HCT116 (cell line): Measurements from ENCODE around the gene FRMPD4. TPM values are rescaled to one million over a fixed set of nuclear protein-coding genes. Genes with fewer than 3 reads are reported as not detected.

Experiments
- ATAC-seq: fragments of 200-7000 bp; cut with Tn5 transposase; 2 replicates; pipeline ENCODE4 v1.9.1; 2020; ENCODE audit warnings: mild to moderate bottlenecking, moderate library complexity
- BruUV-seq: library from RNA; stranded (reverse); fragments of 400-500 nt; replicated peaks from 2 replicates; lab custom pipeline; 2021; lab: Mats Ljungman, UMichigan
- CTCF ChIA-PET: fragments of 300-600 bp; sonication (Branson Sonifier 250); formaldehyde crosslinking; loops from one replicate; lab custom pipeline; 2021; ENCODE audit warnings: antibody characterized with exemption; lab: Charles Lee
- POLR2A ChIA-PET: fragments of 300-600, 350-600 bp; sonication (Branson Sonifier 250); formaldehyde crosslinking; loops from one replicate; lab custom pipeline; 2021; ENCODE audit warnings: antibody characterized with exemption; lab: Charles Lee
- RAD21 ChIA-PET, 2 experiments: fragments of 300-600 bp; sonication (Branson Sonifier 250); formaldehyde crosslinking; loops; one replicate each; lab custom pipeline; 2023; ENCODE audit warnings: low total read pairs in 2 of 2; ENCODE audit not compliant: uncharacterized antibody in 2 of 2, unreplicated experiment in 2 of 2, low non-redundant PET in 1 of 2; lab: Charles Lee
- DNase-seq: peaks from one replicate; pipeline ENCODE4 v3.0.0-alpha.2; 2010; ENCODE audit warnings: low read depth, low spot score
- H2AFZ ChIP-seq: fragments of 200-600 bp; shearing (Covaris generic), sonication (generic); 2 replicates; pipeline ENCODE4 v1.6.1; 2017; ENCODE audit warnings: low read depth, mixed run types, mixed read lengths, antibody characterized with exemption, low read length; ENCODE audit not compliant: poor library complexity, severe bottlenecking
- H3K27ac ChIP-seq: 2 replicates; pipeline ENCODE4 v1.5.1; 2012; ENCODE audit warnings: low read depth, low read length
- H3K27me3 ChIP-seq: fragments of 200-600 bp; sonication (generic); 2 replicates; pipeline ENCODE4 v1.6.1; 2016; ENCODE audit warnings: mixed run types, low read length, mixed read lengths; ENCODE audit not compliant: insufficient read depth
- H3K36me3 ChIP-seq, 2 experiments: fragments of 200-500 bp in 1 of 2; fragments of 200-600 bp in 1 of 2; sonication (Bioruptor generic) in 1 of 2; sonication (generic) in 1 of 2; 2 replicates each; pipeline versions ENCODE4 v1.5.1 to v1.6.1; 2014 to 2016; ENCODE audit warnings: low read length in 2 of 2, inconsistent platforms in 1 of 2, mixed read lengths in 1 of 2, mixed run types in 1 of 2; ENCODE audit not compliant: insufficient read depth in 2 of 2, control insufficient read depth in 1 of 2
- H3K4me1 ChIP-seq, 2 experiments: fragments of 200-600 bp in 1 of 2; sonication (generic) in 1 of 2; 2 replicates each; pipeline versions ENCODE4 v1.5.1 to v1.6.1; 2012 to 2017; ENCODE audit warnings: low read length in 2 of 2, inconsistent platforms in 1 of 2, mild to moderate bottlenecking in 1 of 2, mixed read lengths in 1 of 2, mixed run types in 1 of 2, moderate library complexity in 1 of 2; ENCODE audit not compliant: insufficient read depth in 2 of 2, control insufficient read depth in 1 of 2
- H3K4me2 ChIP-seq: fragments of 200-600 bp; sonication (generic); 2 replicates; pipeline ENCODE4 v1.6.1; 2017; ENCODE audit warnings: mixed run types, low read length, mixed read lengths
- H3K4me3 ChIP-seq, 2 experiments: fragments of 200-600 bp in 1 of 2; sonication (generic) in 1 of 2; replicated peaks in 1 of 2; 2 replicates each; pipeline ENCODE4 v1.5.1; 2011 to 2016; ENCODE audit warnings: low read length in 2 of 2, control low read depth in 1 of 2, low read depth in 1 of 2, mild to moderate bottlenecking in 1 of 2, mixed read lengths in 1 of 2, mixed run types in 1 of 2
- H3K79me2 ChIP-seq: fragments of 200-600 bp; sonication (generic); 2 replicates; pipeline ENCODE4 v1.6.1; 2017; ENCODE audit warnings: mild to moderate bottlenecking, mixed run types, low read length, moderate library complexity, mixed read lengths; ENCODE audit not compliant: insufficient read depth
- H3K9ac ChIP-seq: fragments of 200-600 bp; sonication (generic); 2 replicates; pipeline ENCODE4 v1.6.1; 2016; ENCODE audit warnings: low read length, mixed read lengths
- H3K9me2 ChIP-seq: fragments of 200-600 bp; sonication (generic), shearing (Covaris generic); 2 replicates; pipeline ENCODE4 v1.6.1; 2017; ENCODE audit warnings: mixed run types, mild to moderate bottlenecking, moderate library complexity; ENCODE audit not compliant: insufficient read depth
- H3K9me3 ChIP-seq, 2 experiments: fragments of 200-500 bp in 1 of 2; fragments of 200-600 bp in 1 of 2; sonication (Bioruptor generic) in 1 of 2; sonication (generic) in 1 of 2; 2 replicates each; pipeline ENCODE4 v1.6.1; 2014 to 2017; ENCODE audit warnings: low read length in 2 of 2, mixed read lengths in 2 of 2, inconsistent platforms in 1 of 2, low read depth in 1 of 2, mild to moderate bottlenecking in 1 of 2, mixed run types in 1 of 2, moderate library complexity in 1 of 2; ENCODE audit not compliant: control insufficient read depth in 1 of 2, insufficient read depth in 1 of 2
- H4K20me1 ChIP-seq: fragments of 200-600 bp; sonication (generic), shearing (Covaris generic); 2 replicates; pipeline ENCODE4 v1.6.1; 2017; ENCODE audit warnings: mixed run types, mild to moderate bottlenecking, moderate library complexity; ENCODE audit not compliant: insufficient read depth
- CBX3 ChIP-seq: IDR thresholded peaks from 2 replicates; pipeline ENCODE4 v1.6.1; 2012; ENCODE audit warnings: low read depth
- intact Hi-C: fragments of 100-400 bp; cut with micrococcal nuclease; formaldehyde crosslinking; loops from 2 replicates; pipeline ENCODE4 v1.10.0; 2022
- total RNA-seq: library from RNA; stranded (reverse); gene quantifications from one replicate; pipeline ENCODE4 v1.2.1, GENCODE V29; 2021; ENCODE audit not compliant: unreplicated experiment
- TF ChIP-seq, protein P1 (sequence below), 3 experiments: fragments of 200-600 bp in 1 of 3; sonication (generic) in 1 of 3; IDR thresholded peaks in 2 of 3; conservative IDR thresholded peaks in 1 of 3; 2 replicates each; pipeline ENCODE4 v1.5.1; 2012 to 2017; ENCODE audit warnings: low read depth in 2 of 3, low read length in 2 of 3, antibody characterized with exemption in 1 of 3, borderline replicate concordance in 1 of 3, control low read depth in 1 of 3, mild to moderate bottlenecking in 1 of 3, mixed read lengths in 1 of 3, mixed run types in 1 of 3, moderate library complexity in 1 of 3; ENCODE audit not compliant: insufficient read depth in 1 of 3
- TF ChIP-seq, protein P2 (sequence below): IDR thresholded peaks from 2 replicates; pipeline ENCODE4 v1.6.1; 2011; ENCODE audit warnings: mild to moderate bottlenecking, low read length, moderate library complexity; ENCODE audit not compliant: insufficient replicate concordance; ENCODE audit errors: extremely low read depth

The FRMPD4 gene
- total RNA-seq, 1 experiment from 2014 or later: not detected

DNA sequence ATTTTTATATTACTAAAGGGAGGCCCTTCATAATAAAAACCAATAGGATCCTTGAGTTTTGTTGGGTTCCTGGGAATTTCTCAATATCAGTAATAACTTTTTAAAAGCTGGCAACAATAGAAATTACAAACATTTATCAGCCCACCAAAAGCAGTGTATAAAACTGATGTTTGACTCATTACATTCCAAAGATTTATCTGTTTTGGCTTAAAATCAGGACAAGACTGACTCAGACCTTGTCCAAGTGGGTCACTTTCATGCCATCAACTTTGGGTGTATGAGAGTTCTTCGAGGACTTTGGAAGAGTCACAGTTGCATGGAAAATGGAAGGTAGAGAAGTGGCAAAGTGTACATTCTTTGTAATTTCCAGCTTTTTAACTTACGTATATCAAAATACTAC lies 102.8 kb downstream of the FRMPD4 start:
- TF ChIP-seq, protein P1, sequence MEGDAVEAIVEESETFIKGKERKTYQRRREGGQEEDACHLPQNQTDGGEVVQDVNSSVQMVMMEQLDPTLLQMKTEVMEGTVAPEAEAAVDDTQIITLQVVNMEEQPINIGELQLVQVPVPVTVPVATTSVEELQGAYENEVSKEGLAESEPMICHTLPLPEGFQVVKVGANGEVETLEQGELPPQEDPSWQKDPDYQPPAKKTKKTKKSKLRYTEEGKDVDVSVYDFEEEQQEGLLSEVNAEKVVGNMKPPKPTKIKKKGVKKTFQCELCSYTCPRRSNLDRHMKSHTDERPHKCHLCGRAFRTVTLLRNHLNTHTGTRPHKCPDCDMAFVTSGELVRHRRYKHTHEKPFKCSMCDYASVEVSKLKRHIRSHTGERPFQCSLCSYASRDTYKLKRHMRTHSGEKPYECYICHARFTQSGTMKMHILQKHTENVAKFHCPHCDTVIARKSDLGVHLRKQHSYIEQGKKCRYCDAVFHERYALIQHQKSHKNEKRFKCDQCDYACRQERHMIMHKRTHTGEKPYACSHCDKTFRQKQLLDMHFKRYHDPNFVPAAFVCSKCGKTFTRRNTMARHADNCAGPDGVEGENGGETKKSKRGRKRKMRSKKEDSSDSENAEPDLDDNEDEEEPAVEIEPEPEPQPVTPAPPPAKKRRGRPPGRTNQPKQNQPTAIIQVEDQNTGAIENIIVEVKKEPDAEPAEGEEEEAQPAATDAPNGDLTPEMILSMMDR (IDR thresholded peaks at IDR 0.05 in 2 of 3, conservative IDR thresholded peaks at IDR 0.05 in 1 of 3; ENCODE audit: borderline replicate concordance in 1 of 3, insufficient read depth in 1 of 3, low read depth in 2 of 3, low read length in 2 of 3): no peak
- TF ChIP-seq, protein P2, sequence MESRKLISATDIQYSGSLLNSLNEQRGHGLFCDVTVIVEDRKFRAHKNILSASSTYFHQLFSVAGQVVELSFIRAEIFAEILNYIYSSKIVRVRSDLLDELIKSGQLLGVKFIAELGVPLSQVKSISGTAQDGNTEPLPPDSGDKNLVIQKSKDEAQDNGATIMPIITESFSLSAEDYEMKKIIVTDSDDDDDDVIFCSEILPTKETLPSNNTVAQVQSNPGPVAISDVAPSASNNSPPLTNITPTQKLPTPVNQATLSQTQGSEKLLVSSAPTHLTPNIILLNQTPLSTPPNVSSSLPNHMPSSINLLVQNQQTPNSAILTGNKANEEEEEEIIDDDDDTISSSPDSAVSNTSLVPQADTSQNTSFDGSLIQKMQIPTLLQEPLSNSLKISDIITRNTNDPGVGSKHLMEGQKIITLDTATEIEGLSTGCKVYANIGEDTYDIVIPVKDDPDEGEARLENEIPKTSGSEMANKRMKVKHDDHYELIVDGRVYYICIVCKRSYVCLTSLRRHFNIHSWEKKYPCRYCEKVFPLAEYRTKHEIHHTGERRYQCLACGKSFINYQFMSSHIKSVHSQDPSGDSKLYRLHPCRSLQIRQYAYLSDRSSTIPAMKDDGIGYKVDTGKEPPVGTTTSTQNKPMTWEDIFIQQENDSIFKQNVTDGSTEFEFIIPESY: no peak
- no peak for TF ChIP-seq CBX3
- CTCF ChIA-PET: no interaction called here
- no peak overlapping the region for H3K4me2 ChIP-seq
- H3K36me3 ChIP-seq: no peaks in the 10 kb centered on the region
- no peaks in the 10 kb centered on the region for H3K9me2 ChIP-seq
- H3K4me1 ChIP-seq: no peaks in the 10 kb centered on the region
- H2AFZ ChIP-seq: no peak overlapping the region
- H3K27ac ChIP-seq: no peak overlapping the region
- H3K9ac ChIP-seq: no peak overlapping the region
- H3K4me3 ChIP-seq: no peak overlapping the region
- no peaks in the 10 kb centered on the region for H3K27me3 ChIP-seq
- POLR2A ChIA-PET: no interaction called here
- RAD21 ChIA-PET: no interaction called here
- H4K20me1 ChIP-seq: no peaks in the 10 kb centered on the region
- intact Hi-C loops: no loop called here
- H3K79me2 ChIP-seq: no peaks in the 10 kb centered on the region
- ATAC-seq (no peak), DNase-seq (no peak)
- BruUV-seq: no TSS peak
- H3K9me3 ChIP-seq: no peaks in the 10 kb centered on the region
